Superior temporal gyrus (tissue), 1 donor: ENCODE data around the gene A2ML1.
"Not testable (repeated sequence)": the region's sequence is repeated elsewhere in the genome, so short reads cannot be mapped to it uniquely, and the experiment has no call there.

ENCODE experiments used
- DNase-seq: peaks from one replicate; pipeline ENCODE4 v3.0.0-alpha.2; 2016; ENCODE audit errors: extremely low spot score

Gene A2ML1

GRCh38 chr12:8817856-8818255, 4.6 kb upstream of the A2ML1 start:
- DNase-seq: no peak

GRCh38 chr12:8818526-8818925, 3.9 kb upstream of the A2ML1 start:
- no peak for DNase-seq

GRCh38 chr12:8819666-8819980, 2.8 kb upstream of the A2ML1 start:
- no peak for DNase-seq

- not testable (repeated sequence) for DNase-seq
These were observed 1.6 kb upstream of the A2ML1 start for GRCh38 chr12:8820676-8821407.

GRCh38 chr12:8821591-8821990, 830 bp upstream of the A2ML1 start:
- no peak for DNase-seq

- peak; percentile 44 for DNase-seq
These were observed 1.3 kb downstream of the A2ML1 start for GRCh38 chr12:8823565-8824300.

- no peak for DNase-seq
These were observed 5.3 kb downstream of the A2ML1 start for GRCh38 chr12:8827551-8828256.

GRCh38 chr12:8828257-8829124, 6.1 kb downstream of the A2ML1 start:
- DNase-seq: no peak

- no peak for DNase-seq
These were observed 6.7 kb downstream of the A2ML1 start for GRCh38 chr12:8829125-8829518.

- DNase-seq: no peak
These were observed 7.2 kb downstream of the A2ML1 start for GRCh38 chr12:8829621-8830020.

- DNase-seq: no peak
These were observed 8.7 kb downstream of the A2ML1 start for GRCh38 chr12:8831116-8831515.

GRCh38 chr12:8832500-8832899, 10.1 kb downstream of the A2ML1 start:
- no peak for DNase-seq

- no peak for DNase-seq
These were observed 11.8 kb downstream of the A2ML1 start for GRCh38 chr12:8834230-8834629.

- DNase-seq: no peak
These were observed 14.9 kb downstream of the A2ML1 start for GRCh38 chr12:8837291-8837690.

- no peak for DNase-seq
These were observed 17.9 kb downstream of the A2ML1 start for GRCh38 chr12:8840321-8840720.

GRCh38 chr12:8840938-8841633, 18.7 kb downstream of the A2ML1 start:
- DNase-seq: no peak

GRCh38 chr12:8841778-8842177, 19.4 kb downstream of the A2ML1 start:
- DNase-seq: no peak

- DNase-seq: no peak
These were observed 22.2 kb downstream of the A2ML1 start for GRCh38 chr12:8844665-8845064.

GRCh38 chr12:8846305-8846704, 23.9 kb downstream of the A2ML1 start:
- no peak for DNase-seq

GRCh38 chr12:8847435-8847834, 25.0 kb downstream of the A2ML1 start:
- no peak for DNase-seq

- no peak for DNase-seq
These were observed 27.5 kb downstream of the A2ML1 start for GRCh38 chr12:8849876-8850275.
